GM12801 (cell line): Measurements from ENCODE around the gene ACY1.

Experiments used
- TF ChIP-seq, protein P1 (sequence below): IDR thresholded peaks from one replicate; pipeline ENCODE4 v1.5.1; 2011; ENCODE audit warnings: control low read depth; ENCODE audit not compliant: insufficient read length; ENCODE audit errors: extremely low read depth

ACY1 gene

DNA sequence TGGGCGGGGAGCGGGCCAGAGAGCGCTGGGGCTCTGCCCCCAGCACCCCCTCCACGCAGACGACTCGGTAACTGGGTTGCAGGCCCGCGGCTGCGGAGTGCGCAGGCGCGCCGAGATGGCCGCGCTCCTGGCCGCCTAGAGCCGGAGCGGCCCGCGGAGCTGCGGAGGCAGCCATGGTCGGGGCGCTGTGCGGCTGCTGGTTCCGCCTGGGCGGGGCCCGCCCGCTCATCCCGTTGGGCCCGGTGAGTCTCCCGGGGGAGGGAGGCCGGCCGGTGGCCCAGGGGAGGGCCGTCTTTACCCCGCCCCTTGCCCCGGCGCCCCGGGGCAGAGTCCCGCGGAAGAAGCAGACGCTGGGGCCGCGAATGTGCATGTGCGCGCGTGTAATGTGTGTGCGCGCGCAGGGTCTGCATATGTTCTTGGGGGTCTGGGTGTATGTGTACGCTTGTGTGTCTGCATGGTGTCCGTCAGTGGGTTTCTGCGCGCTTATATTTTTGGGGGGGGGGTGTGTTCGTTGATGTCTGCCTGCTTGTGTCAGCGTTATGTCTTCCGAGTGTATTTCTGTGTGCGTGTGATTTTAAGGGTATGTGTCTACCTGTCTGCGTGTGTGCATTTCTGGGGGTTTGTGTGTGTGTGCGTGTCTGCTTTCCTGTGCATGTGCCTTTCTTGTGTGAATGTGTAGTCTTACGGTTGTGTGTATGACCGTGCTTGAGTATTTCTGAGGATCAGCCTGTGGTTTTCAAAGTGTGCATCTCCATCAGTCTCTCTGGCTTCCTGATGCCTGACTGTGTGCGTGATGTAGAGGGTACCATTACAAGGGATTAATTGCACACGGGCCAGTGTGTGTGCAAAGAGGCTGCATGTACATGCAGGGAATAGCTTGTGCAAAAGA lies 8.1 kb upstream of the ACY1 start, which contains the start of gene ABHD14A:
TSS of gene ABHD14A (plus strand) at position 102 of the 889 bp plus-strand sequence. CDS start at position 174, 72 bp downstream.
- TF ChIP-seq, protein P1, sequence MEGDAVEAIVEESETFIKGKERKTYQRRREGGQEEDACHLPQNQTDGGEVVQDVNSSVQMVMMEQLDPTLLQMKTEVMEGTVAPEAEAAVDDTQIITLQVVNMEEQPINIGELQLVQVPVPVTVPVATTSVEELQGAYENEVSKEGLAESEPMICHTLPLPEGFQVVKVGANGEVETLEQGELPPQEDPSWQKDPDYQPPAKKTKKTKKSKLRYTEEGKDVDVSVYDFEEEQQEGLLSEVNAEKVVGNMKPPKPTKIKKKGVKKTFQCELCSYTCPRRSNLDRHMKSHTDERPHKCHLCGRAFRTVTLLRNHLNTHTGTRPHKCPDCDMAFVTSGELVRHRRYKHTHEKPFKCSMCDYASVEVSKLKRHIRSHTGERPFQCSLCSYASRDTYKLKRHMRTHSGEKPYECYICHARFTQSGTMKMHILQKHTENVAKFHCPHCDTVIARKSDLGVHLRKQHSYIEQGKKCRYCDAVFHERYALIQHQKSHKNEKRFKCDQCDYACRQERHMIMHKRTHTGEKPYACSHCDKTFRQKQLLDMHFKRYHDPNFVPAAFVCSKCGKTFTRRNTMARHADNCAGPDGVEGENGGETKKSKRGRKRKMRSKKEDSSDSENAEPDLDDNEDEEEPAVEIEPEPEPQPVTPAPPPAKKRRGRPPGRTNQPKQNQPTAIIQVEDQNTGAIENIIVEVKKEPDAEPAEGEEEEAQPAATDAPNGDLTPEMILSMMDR, result no peak

- TF ChIP-seq, protein P1, result no peak
These were observed 7.3 kb upstream of the ACY1 start for GRCh38 chr3:51975852-51976549.

DNA sequence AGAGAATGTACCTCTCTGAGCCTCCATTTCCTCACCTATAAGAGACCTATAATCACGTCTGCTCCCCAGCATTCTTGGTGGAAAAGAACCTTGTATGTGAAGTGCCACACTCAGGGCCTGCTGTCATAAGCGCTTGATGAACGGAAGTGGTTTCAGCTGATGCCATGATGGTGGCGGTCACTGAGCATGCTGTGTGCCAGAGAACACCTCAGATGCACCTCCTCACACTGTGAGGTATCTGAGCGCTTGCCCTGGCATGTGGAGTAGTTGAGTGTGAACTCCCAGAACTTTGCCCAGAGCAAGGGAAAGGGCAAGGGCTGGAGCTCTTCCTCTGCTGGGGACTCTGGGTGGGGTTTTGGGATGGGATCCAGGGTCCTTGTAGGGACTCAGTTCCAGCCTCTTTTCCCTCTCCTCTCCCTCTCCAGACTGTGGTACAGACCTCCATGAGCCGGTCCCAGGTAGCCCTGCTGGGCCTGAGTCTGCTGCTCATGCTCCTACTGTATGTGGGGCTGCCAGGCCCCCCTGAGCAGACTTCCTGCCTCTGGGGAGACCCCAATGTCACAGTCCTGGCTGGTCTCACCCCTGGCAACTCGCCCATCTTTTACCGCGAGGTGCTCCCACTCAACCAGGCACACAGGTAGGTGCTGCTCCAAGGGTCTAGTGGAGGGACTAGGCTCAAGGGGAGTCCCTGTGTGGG lies 5.7 kb upstream of the ACY1 start:
- TF ChIP-seq, protein P1, result no peak

- TF ChIP-seq, protein P1, result no peak
These were observed 5.2 kb upstream of the ACY1 start for GRCh38 chr3:51978143-51978502.

DNA sequence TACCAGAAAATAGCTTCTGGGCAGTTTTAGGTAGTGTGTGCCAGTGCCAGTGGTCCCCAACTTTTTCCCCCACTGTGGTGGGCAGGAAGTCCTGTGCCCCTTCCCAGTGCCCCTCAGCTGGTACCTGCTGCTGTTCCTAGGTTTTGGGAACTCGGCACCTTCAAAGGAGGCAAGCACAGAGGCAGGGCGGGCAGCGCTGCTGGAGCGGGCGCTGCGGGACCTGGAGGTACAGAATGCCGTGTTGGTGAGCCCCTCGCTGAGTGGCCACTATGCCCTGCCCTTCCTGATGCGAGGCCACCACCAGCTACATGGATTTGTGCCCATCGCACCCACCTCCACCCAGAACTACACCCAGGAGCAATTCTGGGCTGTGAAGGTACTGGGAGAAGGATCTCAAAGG lies 3.1 kb upstream of the ACY1 start:
- TF ChIP-seq, protein P1, result no peak

DNA sequence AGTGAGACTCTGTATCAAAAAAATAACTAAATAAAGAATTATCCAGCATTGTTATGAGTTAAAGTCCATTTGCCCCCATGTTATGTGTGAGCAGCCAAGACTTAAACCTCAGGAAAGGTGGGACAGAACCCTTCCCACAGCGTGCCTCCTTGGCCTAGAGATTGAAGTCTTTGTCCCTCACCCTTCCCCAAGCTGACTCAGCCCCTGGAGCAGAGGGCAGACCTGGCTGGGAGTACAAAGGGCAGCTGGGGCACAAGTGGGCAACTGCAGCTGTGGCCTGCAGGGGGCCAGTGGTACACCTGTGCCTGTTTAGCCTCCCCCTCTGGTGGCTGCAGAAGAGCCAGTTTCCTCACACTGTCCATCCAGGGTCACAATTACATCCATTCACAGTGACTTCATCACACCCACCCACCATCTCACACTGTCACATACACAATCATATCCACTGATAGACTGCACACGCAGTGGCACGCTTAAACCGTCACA lies 940 bp upstream of the ACY1 start:
- TF ChIP-seq, protein P1, result no peak
